Gastrocnemius medialis (tissue), 4 donors: Measurements from ENCODE around the gene AGPAT3. TPM values are rescaled to one million over a fixed set of nuclear protein-coding genes. Genes with fewer than 3 reads are reported as not detected.

Experiments used
- ATAC-seq, 2 donors: fragments of 150-250 bp; one replicate each; pipeline ENCODE4 v1.9.1; 2016
- DNase-seq, 2 donors: peaks; one replicate each; pipeline ENCODE4 v3.0.0-alpha.2; 2019
- H3K27ac ChIP-seq, 4 donors: fragments of 200-600 bp; sonication (generic); 1 replicate in 1 of 4; 2 replicates in 3 of 4; pipeline ENCODE4 v1.5.1; 2016 to 2018; ENCODE audit warnings: mild to moderate bottlenecking in 2 of 4, moderate library complexity in 1 of 4
- H3K27me3 ChIP-seq, 3 donors: fragments of 200-600 bp; sonication (generic) in 2 of 3; 1 replicate in 1 of 3; 2 replicates in 2 of 3; pipeline versions ENCODE4 v1.5.1 to v1.6.0; 2016 to 2019; ENCODE audit warnings: mild to moderate bottlenecking in 1 of 3, moderate library complexity in 1 of 3
- H3K36me3 ChIP-seq, 2 donors: fragments of 200-600 bp; sonication (generic) in 1 of 2; one replicate each; pipeline ENCODE4 v1.5.1; 2017 to 2018
- H3K4me1 ChIP-seq, 2 donors: fragments of 200-600 bp; sonication (generic) in 1 of 2; one replicate each; pipeline ENCODE4 v1.5.1; 2016 to 2017; ENCODE audit warnings: mild to moderate bottlenecking in 2 of 2
- H3K4me3 ChIP-seq, 4 donors: fragments of 200-600 bp; sonication (generic) in 3 of 4; 1 replicate in 1 of 4; 2 replicates in 3 of 4; pipeline ENCODE4 v1.5.1; 2016 to 2019; ENCODE audit warnings: mild to moderate bottlenecking in 2 of 4
- H3K9me3 ChIP-seq, 3 donors: fragments of 200-600 bp; sonication (generic) in 2 of 3; 1 replicate in 1 of 3; 2 replicates in 2 of 3; pipeline ENCODE4 v1.5.1; 2016 to 2019
- POLR2A ChIP-seq, 2 donors: fragments of 450-650 bp; IDR thresholded peaks; one replicate each; pipeline ENCODE4 v1.6.1; 2017; ENCODE audit warnings: antibody characterized with exemption in 2 of 2, mild to moderate bottlenecking in 2 of 2, moderate library complexity in 2 of 2
- in situ Hi-C, 4 donors: fragments of 200-750 bp; cut with MboI; loops; one replicate each; pipeline versions ENCODE4 v1.15.0 to v1.8.0; 2017; ENCODE audit warnings: low sequenced_read_pairs in 4 of 4
- intact Hi-C: fragments of 100-400 bp; cut with DNase I; formaldehyde crosslinking; loops from one replicate; pipeline ENCODE4 v1.15.1; 2023; ENCODE audit warnings: low total_unique reads
- total RNA-seq, 4 donors: library from RNA; depleted of rRNA; stranded (reverse); fragments of >200 nt; gene quantifications; one replicate each; pipeline versions ENCODE4 v1.1.0 to v1.2.3, GENCODE V29; 2016
- TF ChIP-seq, protein P1 (sequence below), 5 experiments: fragments of 450-650 bp in 3 of 5; fragments of 200-600 bp in 2 of 5; sonication (generic) in 2 of 5; IDR thresholded peaks in 4 of 5; conservative IDR thresholded peaks in 1 of 5; 1 replicate in 4 of 5; 2 replicates in 1 of 5; pipeline ENCODE4 v1.5.1; 2016 to 2019; ENCODE audit warnings: antibody characterized with exemption in 5 of 5, mild to moderate bottlenecking in 3 of 5, moderate library complexity in 3 of 5

The AGPAT3 gene
- total RNA-seq, 4 donors from 2014 or later, result 44.2 to 102 (median 59.3) TPM

GRCh38 chr21:43884861-43885417, 19.9 kb downstream of the AGPAT3 start:
- Histone ChIP-seq H3K9me3 (no peaks in the 10 kb centered on the region), H3K4me1 (peaks cover 27 to 30% of the 10 kb centered on the region in 2 donors), H3K27ac (no peak overlapping the region), H3K27me3 (no peaks in the 10 kb centered on the region), H3K4me3 (no peak overlapping the region), H3K36me3 (no peaks in the 10 kb centered on the region)
- DNase-seq (no peak), ATAC-seq (no peak)
- intact Hi-C loops, result no loop called here
- TF ChIP-seq, protein P1, sequence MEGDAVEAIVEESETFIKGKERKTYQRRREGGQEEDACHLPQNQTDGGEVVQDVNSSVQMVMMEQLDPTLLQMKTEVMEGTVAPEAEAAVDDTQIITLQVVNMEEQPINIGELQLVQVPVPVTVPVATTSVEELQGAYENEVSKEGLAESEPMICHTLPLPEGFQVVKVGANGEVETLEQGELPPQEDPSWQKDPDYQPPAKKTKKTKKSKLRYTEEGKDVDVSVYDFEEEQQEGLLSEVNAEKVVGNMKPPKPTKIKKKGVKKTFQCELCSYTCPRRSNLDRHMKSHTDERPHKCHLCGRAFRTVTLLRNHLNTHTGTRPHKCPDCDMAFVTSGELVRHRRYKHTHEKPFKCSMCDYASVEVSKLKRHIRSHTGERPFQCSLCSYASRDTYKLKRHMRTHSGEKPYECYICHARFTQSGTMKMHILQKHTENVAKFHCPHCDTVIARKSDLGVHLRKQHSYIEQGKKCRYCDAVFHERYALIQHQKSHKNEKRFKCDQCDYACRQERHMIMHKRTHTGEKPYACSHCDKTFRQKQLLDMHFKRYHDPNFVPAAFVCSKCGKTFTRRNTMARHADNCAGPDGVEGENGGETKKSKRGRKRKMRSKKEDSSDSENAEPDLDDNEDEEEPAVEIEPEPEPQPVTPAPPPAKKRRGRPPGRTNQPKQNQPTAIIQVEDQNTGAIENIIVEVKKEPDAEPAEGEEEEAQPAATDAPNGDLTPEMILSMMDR (IDR thresholded peaks at IDR 0.05 in 4 of 5, conservative IDR thresholded peaks at IDR 0.05 in 1 of 5), result no peak
- no peak for TF ChIP-seq POLR2A (IDR thresholded peaks at IDR 0.05)
- in situ Hi-C loops, result no loop called here

- H3K27ac ChIP-seq, result no peak overlapping the region
- no peak overlapping the region for H3K4me3 ChIP-seq
Measured at GRCh38 chr21:43885721-43886120, 20.7 kb downstream of the AGPAT3 start.

GRCh38 chr21:43886565-43886964, 21.5 kb downstream of the AGPAT3 start:
- in situ Hi-C loops, result no loop called here
- DNase-seq, result no peak
- Histone ChIP-seq H3K9me3 (no peaks in the 10 kb centered on the region), H3K27ac (no peak overlapping the region), H3K36me3 (no peaks in the 10 kb centered on the region), H3K4me1 (peaks cover 17 to 18% of the 10 kb centered on the region in 2 donors), H3K4me3 (no peak overlapping the region), H3K27me3 (no peaks in the 10 kb centered on the region)
- intact Hi-C loops, result no loop called here
- ATAC-seq, result no peak
- TF ChIP-seq, protein P1 (IDR thresholded peaks at IDR 0.05 in 4 of 5, conservative IDR thresholded peaks at IDR 0.05 in 1 of 5), result no peak
- TF ChIP-seq POLR2A (IDR thresholded peaks at IDR 0.05), result no peak

More at GRCh38 chr21:43885721-43886120, 20.7 kb downstream of the AGPAT3 start:
- intact Hi-C loops, result no loop called here
- in situ Hi-C loops, result no loop called here
- DNase-seq (no peak), ATAC-seq (no peak)
- no peaks in the 10 kb centered on the region for H3K36me3 ChIP-seq
- no peaks in the 10 kb centered on the region for H3K27me3 ChIP-seq
- H3K4me1 ChIP-seq, result peaks cover 19 to 22% of the 10 kb centered on the region in 2 donors
- TF ChIP-seq POLR2A (IDR thresholded peaks at IDR 0.05), result no peak
- TF ChIP-seq, protein P1 (IDR thresholded peaks at IDR 0.05 in 4 of 5, conservative IDR thresholded peaks at IDR 0.05 in 1 of 5), result no peak
- H3K9me3 ChIP-seq, result no peaks in the 10 kb centered on the region

GRCh38 chr21:43889069-43889468, 24.0 kb downstream of the AGPAT3 start:
- Histone ChIP-seq H3K4me3 (no peak overlapping the region), H3K9me3 (no peaks in the 10 kb centered on the region), H3K27me3 (no peaks in the 10 kb centered on the region), H3K4me1 (peaks cover 9 to 14% of the 10 kb centered on the region in 2 donors), H3K36me3 (no peaks in the 10 kb centered on the region), H3K27ac (no peak overlapping the region)
- intact Hi-C loops (no loop called here), in situ Hi-C loops (no loop called here)
- TF ChIP-seq, protein P1 (IDR thresholded peaks at IDR 0.05 in 4 of 5, conservative IDR thresholded peaks at IDR 0.05 in 1 of 5), result no peak
- TF ChIP-seq POLR2A (IDR thresholded peaks at IDR 0.05), result no peak
- no peak for ATAC-seq
- no peak for DNase-seq

GRCh38 chr21:43890042-43890441, 25.0 kb downstream of the AGPAT3 start:
- Histone ChIP-seq H3K27ac (no peak overlapping the region), H3K4me3 (no peak overlapping the region), H3K36me3 (no peaks in the 10 kb centered on the region), H3K4me1 (peaks cover 1 to 10% of the 10 kb centered on the region in 2 donors), H3K9me3 (no peaks in the 10 kb centered on the region), H3K27me3 (no peaks in the 10 kb centered on the region)
- DNase-seq, result no peak
- TF ChIP-seq, protein P1 (IDR thresholded peaks at IDR 0.05 in 4 of 5, conservative IDR thresholded peaks at IDR 0.05 in 1 of 5), result no peak
- no peak for TF ChIP-seq POLR2A (IDR thresholded peaks at IDR 0.05)
- intact Hi-C loops (no loop called here), in situ Hi-C loops (no loop called here)
- ATAC-seq, result no peak
